ENCODE results near the gene KCNQ1.

KCNQ1 gene

DNA sequence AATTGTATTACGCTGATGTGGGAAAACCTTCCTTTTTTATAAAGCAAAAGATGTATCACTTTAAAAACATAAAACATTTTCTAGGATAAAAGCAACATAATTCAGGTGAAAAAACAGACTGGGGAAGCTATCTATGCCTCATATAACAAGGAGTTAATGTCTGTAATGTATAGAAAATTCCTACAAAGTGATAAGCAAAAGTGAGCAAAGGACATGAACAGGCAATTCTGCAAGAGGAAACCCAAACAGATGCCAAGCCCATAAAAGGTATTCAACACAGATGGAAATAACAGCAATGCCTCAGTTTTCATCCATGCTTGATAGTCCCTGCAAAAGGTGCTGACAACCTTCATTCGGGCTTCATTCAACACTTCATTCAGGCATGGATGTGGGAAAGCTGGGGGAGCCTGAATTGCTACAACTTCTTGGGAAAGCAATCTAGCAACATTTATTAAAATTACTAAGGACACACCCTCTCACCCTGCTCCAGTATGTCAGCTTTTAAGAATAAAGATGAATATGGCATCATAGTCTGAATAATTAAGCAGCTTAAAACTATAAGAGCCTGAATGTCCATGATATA is 215.6 kb downstream of the KCNQ1 start:
- DNase-seq = no peak

DNA sequence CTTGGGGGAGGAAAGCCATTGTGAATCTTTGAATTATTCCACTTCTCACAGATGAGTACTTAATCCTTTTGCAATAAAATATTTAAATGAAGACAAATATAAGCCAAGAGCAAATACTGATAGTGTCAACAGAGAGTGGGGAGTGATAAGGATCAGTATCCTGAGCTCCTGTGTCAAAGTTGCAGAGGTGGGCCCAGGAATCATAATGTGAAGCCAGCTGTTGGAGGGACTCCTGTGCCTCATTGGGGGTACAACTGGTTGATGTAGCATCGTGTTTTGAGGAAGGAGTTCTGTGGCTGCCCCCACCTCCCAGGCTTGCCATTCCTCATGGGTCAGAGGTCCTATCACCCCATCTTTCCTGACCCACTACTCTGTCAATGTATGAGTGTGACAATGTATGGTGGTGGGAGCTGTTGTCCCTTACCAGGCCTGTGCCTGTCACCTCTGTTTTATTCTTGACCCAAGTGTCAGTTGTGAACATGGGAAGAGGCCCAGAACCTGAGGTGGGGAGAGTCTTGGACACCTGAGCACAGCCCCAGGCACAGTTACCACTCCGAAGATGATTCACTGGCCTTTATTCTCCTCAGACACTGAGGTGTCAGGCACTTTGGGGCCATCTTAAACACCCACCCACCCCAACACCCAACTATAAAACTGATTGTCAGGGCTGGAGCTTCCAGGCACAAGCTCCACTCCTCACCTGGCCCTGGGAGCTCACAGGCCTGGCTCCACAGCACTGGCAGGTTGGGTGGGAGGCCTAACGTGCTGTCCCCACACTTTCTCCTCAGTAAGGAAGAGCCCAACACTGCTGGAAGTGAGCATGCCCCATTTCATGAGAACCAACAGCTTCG is 216.6 kb downstream of the KCNQ1 start:
- no peak for DNase-seq

DNA sequence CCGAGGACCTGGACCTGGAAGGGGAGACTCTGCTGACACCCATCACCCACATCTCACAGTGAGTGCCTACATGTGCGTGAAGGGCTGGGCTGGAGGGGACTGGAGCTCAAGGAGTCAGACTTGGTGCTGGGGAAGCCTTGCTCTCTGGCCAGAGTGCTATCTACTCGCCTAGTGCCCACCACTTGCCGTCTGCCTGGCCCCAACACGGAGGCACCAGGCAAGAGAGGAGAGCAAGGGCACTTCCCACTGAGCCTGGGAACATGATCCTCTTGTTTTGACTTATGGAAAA is 217.2 kb downstream of the KCNQ1 start:
- DNase-seq = no peak

- DNase-seq = no peak
Observed at GRCh38 chr11:2662430-2663299, 217.9 kb downstream of the KCNQ1 start.

DNA sequence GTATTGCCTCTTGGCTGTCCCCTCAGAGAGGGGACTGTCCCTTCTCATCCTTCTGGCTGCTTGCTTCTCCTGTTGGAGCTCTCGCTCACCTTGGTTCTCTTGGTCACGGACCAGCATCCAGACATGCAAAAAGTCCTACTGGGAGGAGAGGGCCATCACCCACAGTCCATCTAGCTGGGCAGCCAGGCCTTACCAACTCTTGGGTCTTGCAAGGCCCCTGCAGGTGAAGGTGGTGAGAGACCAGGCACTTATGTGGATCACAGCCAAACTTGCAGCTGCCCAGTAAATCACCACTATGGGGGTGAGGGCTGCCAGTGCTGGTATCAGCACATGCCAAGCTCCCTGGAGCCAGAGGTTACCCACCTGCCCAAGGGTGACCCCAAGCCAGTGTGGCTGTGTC is 218.7 kb downstream of the KCNQ1 start:
- no peak for DNase-seq

GRCh38 chr11:2663915-2664314 is 219.1 kb downstream of the KCNQ1 start:
- no peak for DNase-seq

DNA sequence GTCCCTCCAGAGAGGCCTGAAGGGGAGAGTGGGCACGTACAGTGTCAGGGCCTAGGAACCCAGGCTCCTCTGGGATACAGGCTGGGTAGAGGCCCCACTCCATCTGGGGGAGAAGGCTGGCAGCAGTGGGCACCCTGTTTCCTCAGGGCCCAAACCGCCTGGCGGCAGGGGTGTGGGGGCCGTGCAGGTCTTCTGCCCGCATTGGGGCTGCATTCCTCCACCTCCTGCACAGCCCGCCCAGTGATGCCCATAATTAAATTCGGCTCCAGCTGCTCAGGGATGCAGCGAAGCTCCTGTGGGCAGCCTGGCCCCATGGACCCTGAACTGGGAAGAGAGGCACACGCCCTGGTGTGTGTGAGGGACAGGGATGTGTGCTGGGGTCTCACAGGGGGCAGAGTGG is 219.6 kb downstream of the KCNQ1 start:
- DNase-seq = no peak

DNA sequence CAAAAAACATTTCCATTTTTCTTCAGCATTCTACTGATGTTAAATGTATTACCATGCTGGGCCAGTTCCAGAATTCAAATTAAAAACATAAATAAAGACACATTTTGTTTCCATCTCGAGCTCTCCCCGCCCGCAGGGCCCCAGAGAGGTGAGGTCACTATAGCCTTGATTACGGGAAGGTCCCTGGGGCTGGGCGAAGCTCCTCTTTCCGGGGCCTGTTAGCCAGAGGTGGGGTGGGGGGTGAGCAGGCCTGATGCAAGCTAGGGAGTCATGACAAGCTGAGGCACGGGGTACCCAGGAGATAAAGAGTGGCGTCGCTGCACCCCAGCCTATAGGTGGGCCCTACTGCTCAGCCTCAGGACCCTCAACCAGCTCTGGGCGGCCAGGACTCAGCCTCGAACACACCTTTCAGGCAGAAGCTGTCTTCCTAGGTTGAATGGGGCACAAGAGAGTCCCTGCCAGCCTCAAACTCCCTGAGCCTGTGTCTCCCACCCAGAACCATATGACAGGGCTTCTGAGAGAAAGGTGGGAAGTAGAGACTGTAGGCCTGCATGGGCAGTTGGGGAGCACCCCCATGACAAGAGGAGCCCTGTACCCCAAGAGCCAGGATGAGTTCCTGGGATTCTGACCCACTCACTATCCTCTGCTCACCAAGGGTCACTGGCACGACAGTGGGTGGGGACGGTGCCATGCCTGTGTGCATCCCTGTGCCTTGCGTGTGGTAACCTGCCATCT is 220.2 kb downstream of the KCNQ1 start:
- no peak for DNase-seq

DNA sequence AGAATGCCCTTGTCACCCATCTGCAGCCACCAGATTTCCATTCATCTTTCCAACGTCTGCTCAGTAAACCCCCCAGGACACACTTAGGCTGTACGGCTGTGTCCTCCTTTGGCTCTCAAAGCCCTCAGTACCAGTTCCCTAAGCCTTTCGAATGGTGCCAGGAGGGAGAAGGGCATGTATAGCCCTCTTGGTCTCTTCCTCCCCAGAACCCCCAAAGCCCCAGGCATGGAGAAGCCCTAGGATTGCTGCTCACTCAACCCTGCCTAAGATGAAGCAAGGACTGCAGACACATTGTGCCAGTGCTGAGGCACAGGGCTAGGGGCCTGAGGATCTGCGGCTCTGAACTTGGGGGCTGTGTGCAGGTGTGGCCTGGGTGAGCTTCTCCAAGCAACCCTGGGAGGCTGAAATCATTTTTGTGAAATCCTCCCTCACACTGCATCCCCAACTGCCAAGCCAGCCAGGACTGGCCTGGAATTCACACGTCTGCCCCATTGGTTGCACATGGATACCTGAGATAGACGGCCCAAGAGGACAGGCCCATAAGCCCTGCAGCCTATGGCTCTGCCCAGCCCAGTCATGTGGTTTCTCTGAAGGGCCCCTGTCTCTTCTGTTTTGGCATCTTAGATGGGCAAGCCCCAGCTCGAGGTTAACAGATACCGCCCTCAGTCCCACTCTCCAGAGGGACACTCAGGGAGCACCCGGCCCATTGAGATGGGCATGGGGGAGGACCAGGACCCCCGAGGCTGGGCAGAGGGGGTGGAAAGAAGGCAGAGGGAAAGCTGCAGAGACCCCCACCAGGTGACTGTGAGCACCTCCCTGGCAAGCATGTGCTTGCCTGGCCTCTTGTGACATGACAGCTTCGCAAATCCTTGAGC is 221.0 kb downstream of the KCNQ1 start:
- no peak for DNase-seq

- DNase-seq = no peak
Observed at GRCh38 chr11:2666401-2666741, 221.6 kb downstream of the KCNQ1 start.

DNA sequence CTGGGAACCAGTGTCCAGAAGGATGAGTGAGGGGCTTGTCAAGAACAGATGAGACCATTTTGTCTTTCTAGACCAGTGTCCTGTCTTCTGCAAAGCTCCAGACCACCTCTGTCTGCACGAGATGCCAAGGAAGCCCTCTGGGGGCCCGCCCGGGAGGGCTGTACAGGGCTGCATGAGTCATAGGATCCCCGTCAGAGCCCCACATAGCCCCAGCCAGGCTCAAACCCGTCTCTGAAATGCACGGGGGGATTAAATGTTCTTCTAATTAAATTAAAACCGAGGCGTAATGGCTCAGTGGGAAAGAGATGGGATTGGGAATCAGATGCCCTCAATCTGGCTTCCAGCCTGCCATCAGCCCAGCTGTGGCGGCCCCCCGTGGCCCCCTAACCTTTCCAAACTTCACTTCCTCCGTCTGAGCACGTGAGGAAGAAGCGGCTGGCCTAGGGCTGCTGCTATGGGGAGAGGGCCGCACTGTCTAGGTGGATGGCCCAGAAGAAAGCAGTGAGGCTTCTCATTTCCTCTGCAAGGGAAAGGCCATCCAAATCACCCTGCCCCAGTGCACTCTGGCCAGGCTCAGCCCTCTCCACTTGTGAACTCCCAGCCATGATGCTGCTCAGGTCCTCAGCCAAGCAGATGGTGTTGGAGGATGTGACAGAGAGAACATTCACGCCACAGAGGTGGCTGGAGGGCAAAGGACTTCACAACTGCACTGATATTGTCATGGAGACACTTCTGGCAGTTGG is 222.2 kb downstream of the KCNQ1 start:
- no peak for DNase-seq

- DNase-seq = no peak
Observed at GRCh38 chr11:2667940-2668339, 223.1 kb downstream of the KCNQ1 start.

- DNase-seq = no peak
Observed at GRCh38 chr11:2668876-2669275, 224.1 kb downstream of the KCNQ1 start.

GRCh38 chr11:2669634-2670469 is 225.0 kb downstream of the KCNQ1 start:
- DNase-seq = no peak

DNA sequence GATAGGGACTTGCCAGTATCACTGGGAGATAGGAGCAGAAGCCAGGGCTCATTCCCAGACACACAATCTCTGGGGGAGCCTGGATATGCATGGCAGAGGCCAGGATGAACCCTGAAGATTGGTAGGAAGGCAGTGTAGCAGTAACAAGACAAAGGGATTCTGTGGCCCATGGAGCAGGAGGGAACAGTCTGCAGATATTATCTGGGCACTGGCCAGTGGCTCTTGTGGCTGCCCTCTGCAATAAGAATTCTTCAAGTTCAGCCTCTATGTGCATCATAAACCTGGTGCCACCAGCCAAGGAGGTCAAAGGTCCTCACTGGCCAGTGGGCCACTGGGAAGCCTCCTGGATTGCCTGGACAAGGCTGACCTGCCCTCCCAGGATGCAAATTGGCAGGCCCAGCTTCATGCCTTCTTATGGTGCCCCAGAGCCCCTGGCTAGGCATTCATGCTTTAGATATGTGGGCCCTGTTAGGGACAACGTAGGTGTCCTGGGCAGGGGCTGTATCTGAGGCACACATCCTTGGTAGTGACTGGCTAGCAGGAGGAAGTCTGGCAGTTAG is 225.8 kb downstream of the KCNQ1 start:
- DNase-seq = no peak

- DNase-seq = no peak
Observed at GRCh38 chr11:2671748-2672147, 226.9 kb downstream of the KCNQ1 start.

DNA sequence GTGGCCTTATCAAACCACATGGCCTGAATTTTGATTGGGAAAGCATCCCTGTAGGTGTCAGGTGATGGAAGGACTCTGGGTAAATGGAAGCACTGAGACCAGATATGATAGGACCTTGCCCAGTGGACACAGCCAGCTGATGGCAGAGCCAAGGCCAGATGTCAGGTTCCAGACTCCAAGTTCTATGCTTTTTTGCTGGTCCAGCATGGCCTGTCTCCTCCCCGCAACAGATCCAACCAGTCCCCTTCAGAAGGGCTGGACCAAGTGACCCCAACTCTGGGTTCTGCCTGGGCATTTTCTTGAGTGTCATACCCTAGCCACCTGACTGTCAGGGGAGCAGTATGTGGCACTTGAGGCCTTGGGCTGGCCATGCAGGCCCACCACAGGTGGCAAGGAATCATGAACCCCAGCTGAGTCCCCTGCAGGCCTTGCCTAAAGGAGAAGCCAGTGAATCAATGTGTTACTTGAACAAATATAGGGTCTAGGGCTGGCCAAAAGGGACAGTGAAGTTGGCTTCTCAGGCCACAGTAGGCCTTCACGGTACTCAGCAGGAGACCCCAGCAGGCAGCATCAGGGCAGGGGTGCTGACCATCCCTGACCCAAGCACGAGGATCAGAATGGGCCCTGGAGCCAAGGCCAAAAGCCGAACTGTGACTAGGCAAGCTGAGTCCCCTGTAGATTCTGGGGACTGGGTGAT is 227.9 kb downstream of the KCNQ1 start:
- no peak for DNase-seq

DNA sequence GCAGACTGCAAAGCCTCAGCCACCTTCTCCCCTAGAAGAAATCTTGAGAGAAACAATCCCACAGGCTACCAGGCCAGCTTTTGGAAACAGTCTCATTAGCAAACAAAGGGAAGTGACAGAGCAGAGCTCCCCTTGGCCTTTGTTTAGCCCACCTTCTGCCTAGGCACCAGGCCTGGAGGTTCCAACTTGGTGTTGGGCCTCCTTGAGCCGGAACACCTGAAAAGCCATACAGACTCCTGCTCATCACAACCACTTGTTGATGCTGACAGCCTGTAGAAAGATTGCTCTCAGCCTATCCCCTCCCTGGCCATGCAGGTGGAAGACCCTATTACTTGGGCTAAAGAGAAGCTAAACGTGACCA is 228.4 kb downstream of the KCNQ1 start:
- DNase-seq = no peak

DNA sequence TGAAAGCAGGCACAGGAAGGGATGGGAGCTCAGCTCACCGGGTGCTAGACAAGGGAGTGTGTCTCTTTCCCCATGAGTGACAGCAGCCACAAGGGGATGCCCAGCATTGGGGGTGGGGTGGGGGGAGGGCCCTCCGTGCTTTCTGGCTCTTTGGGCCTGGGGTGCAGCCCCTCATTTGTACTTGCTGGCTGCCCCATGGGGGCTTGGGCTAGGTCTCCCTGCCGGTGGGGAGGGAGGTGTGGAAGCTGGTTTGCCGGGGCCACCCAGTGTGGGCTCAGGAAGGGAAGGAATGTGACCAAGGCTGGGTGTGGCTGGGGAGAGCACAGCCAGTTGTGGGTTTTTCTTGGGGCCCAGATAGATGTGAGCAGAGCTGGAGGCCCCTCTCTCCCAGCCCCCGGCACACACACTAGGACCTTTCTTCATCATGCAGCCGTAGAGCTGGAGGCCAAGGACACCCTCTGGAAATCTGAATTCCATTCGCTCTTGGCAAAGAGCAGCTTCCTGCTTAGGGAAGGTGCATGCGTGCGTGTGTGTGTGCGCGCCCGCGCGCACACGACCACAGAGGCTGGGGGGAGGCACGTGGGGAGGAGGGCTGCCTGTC is 229.2 kb downstream of the KCNQ1 start:
- DNase-seq = no peak
